ENCODE results near the gene PTPN18. TPM values are rescaled to one million over a fixed set of nuclear protein-coding genes. Genes with fewer than 3 reads are reported as not detected.

The PTPN18 gene
- total RNA-seq, 1 donor from 2014 or later: 10.4 TPM

DNA sequence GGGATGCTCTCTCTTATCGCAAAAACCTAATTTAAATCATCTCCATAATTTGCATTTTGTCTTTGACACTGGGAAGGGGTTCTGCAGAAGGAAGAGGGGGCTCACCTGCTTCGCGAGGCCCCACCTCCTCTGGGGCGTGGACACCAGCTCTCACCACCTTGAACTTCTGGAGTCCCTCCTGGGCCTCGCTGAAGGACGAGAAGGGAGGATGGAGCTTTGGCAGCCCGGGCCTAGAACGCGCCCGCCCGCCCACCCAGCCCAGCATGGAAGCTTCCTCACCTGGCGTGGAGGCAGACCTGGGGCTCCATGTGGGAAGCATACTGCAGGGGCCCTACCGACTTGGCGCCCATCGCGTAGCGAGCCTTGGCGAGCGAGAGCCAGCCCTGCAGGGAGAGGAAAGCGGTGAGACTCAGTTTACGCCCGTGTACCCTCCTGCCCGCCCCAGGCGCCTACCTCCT, 14.3 kb upstream of the PTPN18 start:
- Histone ChIP-seq H3K79me2 (ENCODE audit: insufficient read depth, low read length) (peaks cover 35% of the 10 kb centered on the region), H3K27ac (ENCODE audit: low read depth, low read length) (peak overlapping the region; percentile 76), H3K9me3 (ENCODE audit: insufficient read depth, low read depth, low read length) (no peaks in the 10 kb centered on the region), H3K4me1 (ENCODE audit: insufficient read depth, low read length) (peaks cover 14% of the 10 kb centered on the region), H3K4me2 (ENCODE audit: low read length) (peak overlapping the region; percentile 86), H2AFZ (ENCODE audit: low read depth, low read length) (peak overlapping the region; percentile 88), H3K27me3 (ENCODE audit: insufficient read depth, low read length) (no peaks in the 10 kb centered on the region), H4K20me1 (ENCODE audit: insufficient read depth, low read length) (peaks cover 16% of the 10 kb centered on the region), H3K4me3 (ENCODE audit: insufficient read depth, low read depth, low read length) (peak overlapping the region; percentile 77), H3K36me3 (ENCODE audit: insufficient read depth, low read length) (peaks cover 26% of the 10 kb centered on the region), H3K9ac (ENCODE audit: low read length) (peak overlapping the region; percentile 81)
- H3K9me3 Mint-ChIP-seq (ENCODE audit: unreplicated experiment): peaks cover 7% of the 10 kb centered on the region
- DNase-seq (ENCODE audit: low read depth) (no peak), FAIRE-seq (no peak)
- peaks cover 21% of the 10 kb centered on the region for H3K36me3 Mint-ChIP-seq (ENCODE audit: low read depth, unreplicated experiment)
- H3K4me1 Mint-ChIP-seq (ENCODE audit: low read depth, unreplicated experiment): peaks cover 17% of the 10 kb centered on the region
- H3K27ac Mint-ChIP-seq (ENCODE audit: unreplicated experiment): peak overlapping the region; percentile 98
- TF ChIP-seq EZH2 (IDR thresholded peaks at IDR 0.05; ENCODE audit: insufficient read depth, low read length): no peak
- TF ChIP-seq, protein P1, sequence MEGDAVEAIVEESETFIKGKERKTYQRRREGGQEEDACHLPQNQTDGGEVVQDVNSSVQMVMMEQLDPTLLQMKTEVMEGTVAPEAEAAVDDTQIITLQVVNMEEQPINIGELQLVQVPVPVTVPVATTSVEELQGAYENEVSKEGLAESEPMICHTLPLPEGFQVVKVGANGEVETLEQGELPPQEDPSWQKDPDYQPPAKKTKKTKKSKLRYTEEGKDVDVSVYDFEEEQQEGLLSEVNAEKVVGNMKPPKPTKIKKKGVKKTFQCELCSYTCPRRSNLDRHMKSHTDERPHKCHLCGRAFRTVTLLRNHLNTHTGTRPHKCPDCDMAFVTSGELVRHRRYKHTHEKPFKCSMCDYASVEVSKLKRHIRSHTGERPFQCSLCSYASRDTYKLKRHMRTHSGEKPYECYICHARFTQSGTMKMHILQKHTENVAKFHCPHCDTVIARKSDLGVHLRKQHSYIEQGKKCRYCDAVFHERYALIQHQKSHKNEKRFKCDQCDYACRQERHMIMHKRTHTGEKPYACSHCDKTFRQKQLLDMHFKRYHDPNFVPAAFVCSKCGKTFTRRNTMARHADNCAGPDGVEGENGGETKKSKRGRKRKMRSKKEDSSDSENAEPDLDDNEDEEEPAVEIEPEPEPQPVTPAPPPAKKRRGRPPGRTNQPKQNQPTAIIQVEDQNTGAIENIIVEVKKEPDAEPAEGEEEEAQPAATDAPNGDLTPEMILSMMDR (IDR thresholded peaks at IDR 0.05; ENCODE audit: insufficient read depth, low read depth, low read length): no peak
- H3K27me3 Mint-ChIP-seq (ENCODE audit: low read depth, unreplicated experiment): no peaks in the 10 kb centered on the region
- H3K4me3 Mint-ChIP-seq (ENCODE audit: unreplicated experiment): peak overlapping the region; percentile 100

DNA sequence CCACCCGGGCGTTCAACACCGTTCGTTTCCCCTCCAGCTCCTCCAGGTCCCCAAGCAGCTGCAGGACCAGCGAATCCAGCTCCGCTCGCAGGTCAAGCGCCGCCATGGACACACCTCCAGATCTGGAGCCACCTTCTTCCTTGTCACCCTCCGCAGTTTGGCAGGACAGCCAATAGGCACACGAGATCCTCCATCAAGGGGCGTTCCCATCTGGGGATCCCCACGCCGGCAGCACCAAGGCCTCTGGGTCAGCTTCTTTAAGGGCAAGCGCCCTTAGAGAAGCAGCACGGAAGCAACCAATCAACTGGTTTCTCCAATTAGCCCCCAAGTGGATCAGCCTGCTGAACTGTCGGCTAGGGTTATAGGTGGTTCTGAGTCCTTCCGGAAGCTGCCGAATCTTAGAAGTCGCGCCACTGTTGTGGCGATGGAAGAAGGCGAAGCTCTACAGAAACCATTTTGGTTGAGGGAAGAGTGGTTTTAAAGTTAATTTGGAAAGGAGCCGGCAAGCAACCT, 13.8 kb upstream of the PTPN18 start:
- FAIRE-seq: no peak
- peaks cover 24% of the 10 kb centered on the region for H3K36me3 Mint-ChIP-seq (ENCODE audit: low read depth, unreplicated experiment)

More for the DNA sequence above, 13.8 kb upstream of the PTPN18 start:
- no peaks in the 10 kb centered on the region for H3K27me3 Mint-ChIP-seq (ENCODE audit: low read depth, unreplicated experiment)
- Histone ChIP-seq H4K20me1 (ENCODE audit: insufficient read depth, low read length) (peaks cover 17% of the 10 kb centered on the region), H3K9ac (ENCODE audit: low read length) (peak overlapping the region; percentile 81), H3K4me2 (ENCODE audit: low read length) (peak overlapping the region; percentile 86), H3K9me3 (ENCODE audit: insufficient read depth, low read depth, low read length) (no peaks in the 10 kb centered on the region), H3K79me2 (ENCODE audit: insufficient read depth, low read length) (peaks cover 35% of the 10 kb centered on the region), H3K36me3 (ENCODE audit: insufficient read depth, low read length) (peaks cover 30% of the 10 kb centered on the region), H3K4me1 (ENCODE audit: insufficient read depth, low read length) (peaks cover 14% of the 10 kb centered on the region), H3K27me3 (ENCODE audit: insufficient read depth, low read length) (no peaks in the 10 kb centered on the region), H3K4me3 (ENCODE audit: insufficient read depth, low read depth, low read length) (peak overlapping the region; percentile 77), H3K27ac (ENCODE audit: low read depth, low read length) (peak overlapping the region; percentile 76), H2AFZ (ENCODE audit: low read depth, low read length) (peak overlapping the region; percentile 88)
- TF ChIP-seq EZH2 (IDR thresholded peaks at IDR 0.05; ENCODE audit: insufficient read depth, low read length): no peak
- TF ChIP-seq, protein P1 (IDR thresholded peaks at IDR 0.05; ENCODE audit: insufficient read depth, low read depth, low read length): no peak
- peak overlapping the region; percentile 100 for H3K4me3 Mint-ChIP-seq (ENCODE audit: unreplicated experiment)
- H3K4me1 Mint-ChIP-seq (ENCODE audit: low read depth, unreplicated experiment): peaks cover 16% of the 10 kb centered on the region
- peak overlapping the region; percentile 98 for H3K27ac Mint-ChIP-seq (ENCODE audit: unreplicated experiment)
- DNase-seq (ENCODE audit: low read depth): peak; percentile 90
- H3K9me3 Mint-ChIP-seq (ENCODE audit: unreplicated experiment): peaks cover 7% of the 10 kb centered on the region

All from astrocyte (in vitro differentiated cells and primary cell).